IMR-90 (cell line): ENCODE data around the gene OSBPL2. TPM values are rescaled to one million over a fixed set of nuclear protein-coding genes. Genes with fewer than 3 reads are reported as not detected.

Experiments used
- ATAC-seq: fragments of 200-7000 bp; cut with Tn5 transposase; 2 replicates; pipeline ENCODE4 v1.9.1; 2020; ENCODE audit warnings: low read depth, mild to moderate bottlenecking, moderate library complexity
- BruUV-seq: library from RNA; stranded (reverse); fragments of 400-500 nt; replicated peaks from 2 replicates; lab custom pipeline; 2021; lab: Mats Ljungman, UMichigan
- CTCF ChIA-PET: fragments of 300-600 bp; formaldehyde crosslinking; extraction: SDS; loops from one replicate; lab custom pipeline; 2021; ENCODE audit warnings: antibody characterized with exemption; lab: Yijun Ruan, JAX
- POLR2A ChIA-PET: fragments of 300-600 bp; sonication (Branson Sonifier 250); formaldehyde crosslinking; loops from one replicate; lab custom pipeline; 2022; ENCODE audit warnings: antibody characterized with exemption; ENCODE audit not compliant: unreplicated experiment; lab: Charles Lee
- DNase-seq: peaks from one replicate; pipeline ENCODE4 v3.0.0; 2013
- H2AFZ ChIP-seq: replicated peaks from 2 replicates; pipeline ENCODE3; 2013; ENCODE audit warnings: low read length, mild to moderate bottlenecking; ENCODE audit not compliant: poor library complexity
- H2AK5ac ChIP-seq: 2 replicates; pipeline ENCODE4 v1.6.1; 2013; ENCODE audit warnings: low read depth, low read length, inconsistent platforms
- H2AK9ac ChIP-seq: replicated peaks from 2 replicates; pipeline ENCODE3; 2013; ENCODE audit warnings: mild to moderate bottlenecking, low read depth, low read length, moderate library complexity; ENCODE audit not compliant: poor library complexity
- H2BK120ac ChIP-seq: 2 replicates; pipeline ENCODE4 v1.6.1; 2013; ENCODE audit warnings: low read depth, low read length, inconsistent platforms
- H2BK15ac ChIP-seq: 3 replicates; pipeline ENCODE4 v1.6.1; 2013; ENCODE audit warnings: low read depth, low read length, inconsistent platforms
- H2BK20ac ChIP-seq: 2 replicates; pipeline ENCODE4 v1.6.1; 2013; ENCODE audit warnings: low read depth, mild to moderate bottlenecking, inconsistent platforms, low read length, moderate library complexity
- H2BK5ac ChIP-seq: 2 replicates; pipeline ENCODE4 v1.6.1; 2013; ENCODE audit warnings: mild to moderate bottlenecking, low read depth, low read length, inconsistent platforms; ENCODE audit not compliant: poor library complexity, severe bottlenecking
- H3K14ac ChIP-seq: replicated peaks from 2 replicates; pipeline ENCODE4 v1.6.1; 2013; ENCODE audit warnings: low read depth, low read length, inconsistent platforms
- H3K18ac ChIP-seq: 2 replicates; pipeline ENCODE4 v1.6.1; 2013; ENCODE audit warnings: low read depth, low read length, control low read depth
- H3K23ac ChIP-seq: 2 replicates; pipeline ENCODE4 v1.6.1; 2013; ENCODE audit warnings: low read depth, low read length, inconsistent platforms
- H3K27ac ChIP-seq: 2 replicates; pipeline ENCODE4 v1.5.1; 2013; ENCODE audit warnings: mild to moderate bottlenecking, control low read depth, low read length; ENCODE audit not compliant: insufficient read depth
- H3K27me3 ChIP-seq: 2 replicates; pipeline ENCODE4 v1.6.1; 2013; ENCODE audit warnings: low read length; ENCODE audit not compliant: control insufficient read depth, insufficient read depth
- H3K36me3 ChIP-seq: 2 replicates; pipeline ENCODE4 v1.6.1; 2013; ENCODE audit warnings: low read length, mixed read lengths; ENCODE audit not compliant: control insufficient read depth, insufficient read depth
- H3K4ac ChIP-seq: 2 replicates; pipeline ENCODE4 v1.6.1; 2013; ENCODE audit warnings: low read depth, low read length, inconsistent platforms
- H3K4me1 ChIP-seq: 2 replicates; pipeline ENCODE4 v1.6.1; 2013; ENCODE audit warnings: low read length, mixed read lengths; ENCODE audit not compliant: control insufficient read depth, insufficient read depth
- H3K4me2 ChIP-seq: 2 replicates; pipeline ENCODE4 v1.6.1; 2013; ENCODE audit warnings: low read depth, mild to moderate bottlenecking, control low read depth, low read length, moderate library complexity
- H3K4me3 ChIP-seq: 2 replicates; pipeline ENCODE4 v1.5.1; 2013; ENCODE audit warnings: low read depth, mild to moderate bottlenecking, control low read depth, low read length, moderate library complexity; ENCODE audit not compliant: insufficient read depth
- H3K56ac ChIP-seq: 2 replicates; pipeline ENCODE4 v1.6.1; 2013; ENCODE audit warnings: low read length, inconsistent platforms; ENCODE audit not compliant: insufficient read depth; ENCODE audit errors: extremely low read depth
- H3K79me1 ChIP-seq, 2 experiments: 2 replicates each; pipeline ENCODE4 v1.6.1; 2013; ENCODE audit warnings: low read length in 2 of 2, inconsistent platforms in 1 of 2, low read depth in 1 of 2
- H3K9ac ChIP-seq: 2 replicates; pipeline ENCODE4 v1.6.1; 2013; ENCODE audit warnings: low read depth, low read length, control low read depth
- H3K9me1 ChIP-seq: 2 replicates; pipeline ENCODE4 v1.6.1; 2013; ENCODE audit warnings: low read length, inconsistent platforms; ENCODE audit not compliant: insufficient read depth
- H3K9me3 ChIP-seq: 2 replicates; pipeline ENCODE4 v1.6.1; 2013; ENCODE audit warnings: low read length; ENCODE audit not compliant: control insufficient read depth, insufficient read depth
- H4K20me1 ChIP-seq: 2 replicates; pipeline ENCODE4 v1.6.1; 2013; ENCODE audit warnings: low read length, inconsistent platforms; ENCODE audit not compliant: insufficient read depth
- H4K5ac ChIP-seq: 2 replicates; pipeline ENCODE4 v1.6.1; 2013; ENCODE audit warnings: mild to moderate bottlenecking, low read depth, low read length, control low read depth
- H4K8ac ChIP-seq, 2 experiments: 2 replicates each; pipeline ENCODE4 v1.6.1; 2013; ENCODE audit warnings: low read depth in 2 of 2, low read length in 2 of 2, control low read depth in 1 of 2, inconsistent platforms in 1 of 2
- H4K91ac ChIP-seq: 2 replicates; pipeline ENCODE4 v1.6.1; 2013; ENCODE audit warnings: low read depth, low read length, inconsistent platforms; ENCODE audit not compliant: insufficient read depth
- BHLHE40 ChIP-seq: fragments of 150-350 bp; IDR thresholded peaks from 2 replicates; pipeline ENCODE4 v1.6.1; 2016; ENCODE audit warnings: mild to moderate bottlenecking, low read depth, low read length
- CEBPB ChIP-seq: IDR thresholded peaks from 2 replicates; pipeline ENCODE4 v1.6.1; 2012; ENCODE audit warnings: low read depth, low read length, improper control_type of control experiment
- CHD1 ChIP-seq: IDR thresholded peaks from 2 replicates; pipeline ENCODE4 v1.6.1; 2012; ENCODE audit warnings: low read depth, low read length, improper control_type of control experiment
- CTCF ChIP-seq: conservative IDR thresholded peaks from 2 replicates; pipeline ENCODE4 v1.5.1; 2012; ENCODE audit warnings: mild to moderate bottlenecking, low read depth, low read length, improper control_type of control experiment
- ELK1 ChIP-seq: fragments of 150-350 bp; IDR thresholded peaks from 2 replicates; pipeline ENCODE4 v1.6.1; 2016; ENCODE audit warnings: low read depth, mild to moderate bottlenecking, low read length, moderate library complexity, borderline replicate concordance
- FOS ChIP-seq: fragments of 150-350 bp; IDR thresholded peaks from 2 replicates; pipeline ENCODE4 v1.6.1; 2016; ENCODE audit warnings: low read depth, low read length
- MAFK ChIP-seq: IDR thresholded peaks from 2 replicates; pipeline ENCODE4 v1.6.1; 2012; ENCODE audit warnings: low read depth, low read length, improper control_type of control experiment
- MAZ ChIP-seq: IDR thresholded peaks from 2 replicates; pipeline ENCODE4 v1.6.1; 2012; ENCODE audit warnings: low read depth, mild to moderate bottlenecking, low read length, improper control_type of control experiment, moderate library complexity, borderline replicate concordance
- MXI1 ChIP-seq: IDR thresholded peaks from 2 replicates; pipeline ENCODE4 v1.6.1; 2012; ENCODE audit warnings: low read depth, mild to moderate bottlenecking, low read length, moderate library complexity, borderline replicate concordance
- NFE2L2 ChIP-seq: fragments of 150-350 bp; IDR thresholded peaks from 2 replicates; pipeline ENCODE4 v1.6.1; 2016; ENCODE audit warnings: low read depth, mild to moderate bottlenecking, low read length
- POLR2A ChIP-seq: IDR thresholded peaks from 2 replicates; pipeline ENCODE4 v1.6.1; 2012; ENCODE audit warnings: mild to moderate bottlenecking, low read depth, low read length
- RAD21 ChIP-seq: IDR thresholded peaks from 2 replicates; pipeline ENCODE4 v1.6.1; 2012; ENCODE audit warnings: low read length, improper control_type of control experiment
- RCOR1 ChIP-seq: IDR thresholded peaks from 2 replicates; pipeline ENCODE4 v1.6.1; 2012; ENCODE audit warnings: mild to moderate bottlenecking, low read length, improper control_type of control experiment; ENCODE audit not compliant: insufficient replicate concordance
- RFX5 ChIP-seq: IDR thresholded peaks from 2 replicates; pipeline ENCODE4 v1.8.0; 2012; ENCODE audit warnings: low read depth, mild to moderate bottlenecking, low read length, moderate library complexity
- SMC3 ChIP-seq: fragments of 150-350 bp; IDR thresholded peaks from 2 replicates; pipeline ENCODE4 v1.6.1; 2016; ENCODE audit warnings: low read depth, mild to moderate bottlenecking, antibody characterized with exemption, low read length, moderate library complexity
- WGBS, 2 experiments: methylation state at CpG; one replicate each; pipeline versions ENCODE4 v1.1.5 to v1.1.7; 2013; ENCODE audit warnings: missing lambda C conversion rate in 2 of 2; ENCODE audit not compliant: insufficient read length in 1 of 2; ENCODE audit errors: extremely low coverage in 2 of 2; 5-methylcytosine and 5-hydroxymethylcytosine counted together
- dilution Hi-C: fragments of 300-500 bp; cut with HindIII; formaldehyde crosslinking; loops from one replicate; pipeline ENCODE4 v1.14.3; 2018; ENCODE audit warnings: low sequenced_read_pairs; ENCODE audit not compliant: unreplicated experiment
- in situ Hi-C: fragments of 300-500 bp; cut with MboI; formaldehyde crosslinking; loops from 3 replicates; pipeline ENCODE4 v1.14.3; 2019; ENCODE audit warnings: low sequenced_read_pairs, inconsistent platforms, mixed read lengths
- intact Hi-C: fragments of 100-400 bp; cut with micrococcal nuclease; formaldehyde crosslinking; loops from 2 replicates; pipeline ENCODE4 v1.10.0; 2022
- polyA plus RNA-seq, 3 experiments: library from polyadenylated mRNA; depleted of rRNA; stranded (reverse); fragments of >200 nt; gene quantifications; 2 replicates each; pipeline ENCODE4 v1.2.3, GENCODE V29; 2012; ENCODE audit warnings: low replicate concordance in 1 of 3
- total RNA-seq: library from RNA; depleted of rRNA; stranded (reverse); fragments of >200 nt; gene quantifications from 2 replicates; pipeline ENCODE4 v1.2.3, GENCODE V29; 2012
- TF ChIP-seq, protein P1 (sequence below): fragments of 150-350 bp; IDR thresholded peaks from 2 replicates; pipeline ENCODE4 v1.6.1; 2017; ENCODE audit warnings: mild to moderate bottlenecking, antibody characterized with exemption, low read length, low read depth

Gene OSBPL2
- total and polyA plus RNA-seq, 2 of the 4 experiments (the other 2 are of a cell fraction), result 19.3 to 27.6 TPM

- H2BK20ac ChIP-seq, result no peak overlapping the region
- peaks cover 34% of the 10 kb centered on the region for H3K27me3 ChIP-seq
- H3K9ac ChIP-seq, result no peak overlapping the region
- H3K56ac ChIP-seq, result no peak overlapping the region
- H3K14ac ChIP-seq, result no peak overlapping the region
- DNase-seq, result no peak
- no peak overlapping the region for H3K4me2 ChIP-seq
- no peaks in the 10 kb centered on the region for H3K9me1 ChIP-seq
- no peak overlapping the region for H3K18ac ChIP-seq
- H2BK15ac ChIP-seq, result no peak overlapping the region
- intact Hi-C loops (no loop called here), dilution Hi-C loops (no loop called here), in situ Hi-C loops (no loop called here)
- no peak overlapping the region for H3K4me3 ChIP-seq
- no peaks in the 10 kb centered on the region for H3K4me1 ChIP-seq
- TF ChIP-seq, protein P1, sequence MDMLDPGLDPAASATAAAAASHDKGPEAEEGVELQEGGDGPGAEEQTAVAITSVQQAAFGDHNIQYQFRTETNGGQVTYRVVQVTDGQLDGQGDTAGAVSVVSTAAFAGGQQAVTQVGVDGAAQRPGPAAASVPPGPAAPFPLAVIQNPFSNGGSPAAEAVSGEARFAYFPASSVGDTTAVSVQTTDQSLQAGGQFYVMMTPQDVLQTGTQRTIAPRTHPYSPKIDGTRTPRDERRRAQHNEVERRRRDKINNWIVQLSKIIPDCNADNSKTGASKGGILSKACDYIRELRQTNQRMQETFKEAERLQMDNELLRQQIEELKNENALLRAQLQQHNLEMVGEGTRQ, result no peak
- no peak for TF ChIP-seq MAZ
- no peak for TF ChIP-seq RCOR1
- no peak for TF ChIP-seq FOS
- TF ChIP-seq NFE2L2, result no peak
- TF ChIP-seq RFX5, result no peak
- TF ChIP-seq ELK1, result no peak
- no peak for TF ChIP-seq CEBPB
- TF ChIP-seq BHLHE40, result no peak
- TF ChIP-seq SMC3, result no peak
- TF ChIP-seq RAD21, result no peak
- no peak for TF ChIP-seq CTCF
- TF ChIP-seq MAFK, result no peak
- TF ChIP-seq POLR2A, result no peak
- no peak for TF ChIP-seq MXI1
- TF ChIP-seq CHD1, result no peak
- no peak overlapping the region for H2AK9ac ChIP-seq
- no peak overlapping the region for H4K91ac ChIP-seq
- no TSS peak for BruUV-seq
- no peaks in the 10 kb centered on the region for H3K79me1 ChIP-seq
- H3K9me3 ChIP-seq, result peaks cover 4% of the 10 kb centered on the region
- no peak overlapping the region for H2BK120ac ChIP-seq
- H3K23ac ChIP-seq, result no peak overlapping the region
- H4K20me1 ChIP-seq, result peaks cover 4% of the 10 kb centered on the region; the same call in 1 of the 2 replicates
- no peak overlapping the region for H2BK5ac ChIP-seq
- H3K4ac ChIP-seq, result no peak overlapping the region
- H2AK5ac ChIP-seq, result no peak overlapping the region
- no peak for ATAC-seq
- no peaks in the 10 kb centered on the region for H3K36me3 ChIP-seq
- CTCF ChIA-PET, result no interaction called here
- no peak overlapping the region for H4K5ac ChIP-seq
- H4K8ac ChIP-seq, result no peak overlapping the region
- H3K27ac ChIP-seq, result no peak overlapping the region
- POLR2A ChIA-PET, result no interaction called here
- no peak overlapping the region for H2AFZ ChIP-seq
- WGBS, 2 experiments, result 68% methylated on average over 4 of the region's 7 CpGs; no CpG with 5 or more reads in 1 of the 2 experiments
Observed at GRCh38 chr20:62232194-62232593, 6.1 kb upstream of the OSBPL2 start.
